Skeletal muscle tissue (tissue), 4 donors: ENCODE data around the gene KCNMB2. TPM values are rescaled to one million over a fixed set of nuclear protein-coding genes. Genes with fewer than 3 reads are reported as not detected.
"Not testable (repeated sequence)": the region's sequence is repeated elsewhere in the genome, so short reads cannot be mapped to it uniquely, and the experiment has no call there.

Source experiments
- H3K27ac ChIP-seq: one replicate; pipeline ENCODE4 v1.7.0; 2013; ENCODE audit warnings: mild to moderate bottlenecking, low read depth, low read length, inconsistent platforms
- H3K27me3 ChIP-seq, 3 donors: one replicate each; pipeline ENCODE4 v1.7.0; 2013; ENCODE audit warnings: low read length in 3 of 3; ENCODE audit not compliant: control insufficient read depth in 3 of 3, insufficient read depth in 3 of 3
- H3K36me3 ChIP-seq, 3 donors: one replicate each; pipeline ENCODE4 v1.7.0; 2013; ENCODE audit warnings: low read length in 3 of 3; ENCODE audit not compliant: control insufficient read depth in 3 of 3, insufficient read depth in 3 of 3
- H3K4me1 ChIP-seq, 3 donors: one replicate each; pipeline ENCODE4 v1.7.0; 2013; ENCODE audit warnings: low read length in 3 of 3, mild to moderate bottlenecking in 3 of 3; ENCODE audit not compliant: control insufficient read depth in 3 of 3, insufficient read depth in 3 of 3
- H3K4me3 ChIP-seq, 3 donors: one replicate each; pipeline ENCODE4 v1.7.0; 2013; ENCODE audit warnings: low read length in 3 of 3
- H3K9ac ChIP-seq, 3 donors: one replicate each; pipeline ENCODE4 v1.7.0; 2013; ENCODE audit warnings: low read length in 3 of 3, mild to moderate bottlenecking in 3 of 3, moderate library complexity in 2 of 3, low read depth in 1 of 3
- H3K9me3 ChIP-seq, 3 donors: one replicate each; pipeline ENCODE4 v1.7.0; 2013; ENCODE audit warnings: low read length in 3 of 3; ENCODE audit not compliant: control insufficient read depth in 3 of 3
- total RNA-seq: library from RNA; depleted of rRNA; stranded (reverse); fragments of >200 nt; gene quantifications from one replicate; pipeline ENCODE4 v1.2.3, GENCODE V29; 2014
- donor health status: Osteomylitis.

The KCNMB2 gene
- total RNA-seq, 1 donor from 2014 or later = 11.5 TPM

- no peaks in the 10 kb centered on the region for H3K36me3 ChIP-seq
- no peaks in the 10 kb centered on the region for H3K9me3 ChIP-seq
- H3K4me1 ChIP-seq = peaks cover 6 to 7% (median 6%) of the 10 kb centered on the region in 3 donors
- H3K27ac ChIP-seq = no peak overlapping the region
- H3K27me3 ChIP-seq = peaks cover 0 to 8% (median 4%) of the 10 kb centered on the region in 3 donors
- H3K9ac ChIP-seq = no peak overlapping the region
- H3K4me3 ChIP-seq = peak overlapping the region in 2 of 3 donors; percentile 40 to 45
Measured at GRCh38 chr3:178537122-178537705, 978 bp downstream of the KCNMB2 start.

DNA sequence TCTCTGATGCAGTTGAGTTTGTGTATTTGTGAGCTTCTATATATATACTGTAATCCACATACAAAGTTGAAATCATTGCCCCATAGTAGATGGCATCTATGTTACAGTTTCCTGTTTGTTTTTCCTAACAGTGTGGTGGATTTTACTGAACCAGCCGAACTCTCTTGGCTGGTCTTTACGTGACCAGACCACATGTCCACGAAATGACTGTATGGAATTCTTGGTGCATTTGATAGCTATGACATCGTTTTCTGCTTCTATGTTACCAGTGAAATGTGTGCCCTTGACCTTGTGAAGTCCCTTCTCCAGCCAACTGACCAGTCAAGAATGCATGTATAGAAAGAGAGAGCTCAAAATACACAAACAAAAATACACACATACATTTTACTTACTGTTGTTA, 1.8 kb downstream of the KCNMB2 start:
- no peak overlapping the region for H3K9ac ChIP-seq
- H3K27me3 ChIP-seq = peaks cover 0 to 8% (median 4%) of the 10 kb centered on the region in 3 donors
- H3K36me3 ChIP-seq = no peaks in the 10 kb centered on the region
- no peak overlapping the region for H3K4me3 ChIP-seq
- peaks cover 6 to 7% (median 6%) of the 10 kb centered on the region in 3 donors for H3K4me1 ChIP-seq
- no peaks in the 10 kb centered on the region for H3K9me3 ChIP-seq
- H3K27ac ChIP-seq = no peak overlapping the region

- no peak overlapping the region for H3K4me3 ChIP-seq
- H3K36me3 ChIP-seq = no peaks in the 10 kb centered on the region
- peaks cover 0 to 8% (median 4%) of the 10 kb centered on the region in 3 donors for H3K27me3 ChIP-seq
- H3K9ac ChIP-seq = no peak overlapping the region
- H3K4me1 ChIP-seq = peaks cover 6 to 7% (median 6%) of the 10 kb centered on the region in 3 donors
- no peaks in the 10 kb centered on the region for H3K9me3 ChIP-seq
- no peak overlapping the region for H3K27ac ChIP-seq
Measured at GRCh38 chr3:178540184-178540583, 3.9 kb downstream of the KCNMB2 start.

- Histone ChIP-seq H3K27ac (no peak overlapping the region), H3K36me3 (no peaks in the 10 kb centered on the region), H3K4me3 (no peak overlapping the region), H3K27me3 (no peaks in the 10 kb centered on the region), H3K4me1 (no peaks in the 10 kb centered on the region), H3K9me3 (no peaks in the 10 kb centered on the region), H3K9ac (no peak overlapping the region)
Measured at GRCh38 chr3:178545337-178545736, 9.1 kb downstream of the KCNMB2 start.

DNA sequence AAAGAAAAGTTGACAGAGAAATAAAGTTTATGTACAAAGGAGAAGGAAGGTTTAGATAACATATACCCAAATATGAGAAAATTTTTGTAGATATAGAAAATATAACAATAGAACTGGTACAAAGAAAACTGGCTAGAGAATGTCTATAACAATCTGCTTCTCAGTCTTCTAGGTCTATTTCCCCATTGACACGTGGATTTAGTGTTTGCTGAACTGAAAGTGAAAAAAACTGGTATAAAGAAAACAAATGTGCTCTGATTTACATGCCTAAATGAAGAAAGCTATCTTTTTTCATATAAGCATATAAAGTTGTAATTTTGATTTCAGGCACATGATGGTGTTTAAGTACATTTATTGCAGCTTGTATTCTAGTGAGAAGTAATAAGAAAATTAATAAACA, 9.8 kb downstream of the KCNMB2 start:
- H3K4me3 ChIP-seq = no peak overlapping the region
- H3K27ac ChIP-seq = no peak overlapping the region
- H3K4me1 ChIP-seq = no peaks in the 10 kb centered on the region

GRCh38 chr3:178549426-178549825, 13.2 kb downstream of the KCNMB2 start:
- not testable (repeated sequence) for H3K4me1 ChIP-seq, H3K36me3 ChIP-seq, H3K27me3 ChIP-seq, H3K9me3 ChIP-seq, H3K27ac ChIP-seq, H3K9ac ChIP-seq, H3K4me3 ChIP-seq

More for the DNA sequence above, 9.8 kb downstream of the KCNMB2 start:
- H3K27me3 ChIP-seq = no peaks in the 10 kb centered on the region
- H3K9me3 ChIP-seq = no peaks in the 10 kb centered on the region
- H3K36me3 ChIP-seq = no peaks in the 10 kb centered on the region
- no peak overlapping the region for H3K9ac ChIP-seq

DNA sequence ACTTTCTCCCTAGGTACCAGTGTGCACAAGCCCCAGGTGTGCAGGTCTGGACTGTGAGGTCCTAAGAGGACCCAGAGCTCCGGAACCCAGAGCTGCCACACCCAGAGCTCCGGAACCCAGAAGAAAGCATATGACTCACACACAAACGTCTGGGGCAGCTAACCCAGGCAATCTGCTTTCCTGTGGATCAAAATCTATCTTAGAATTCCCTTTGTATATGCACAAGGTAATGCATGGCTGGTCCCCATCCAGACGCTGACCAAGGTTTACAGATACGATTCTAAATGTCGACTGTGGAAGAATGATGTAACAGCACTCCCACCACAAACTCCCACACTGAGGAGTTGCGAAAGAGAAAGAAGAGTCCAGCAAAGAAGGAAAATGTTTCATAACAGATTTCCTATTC, 15.7 kb downstream of the KCNMB2 start:
- no peaks in the 10 kb centered on the region for H3K4me1 ChIP-seq
- H3K9ac ChIP-seq = no peak overlapping the region
- H3K9me3 ChIP-seq = no peaks in the 10 kb centered on the region
- H3K4me3 ChIP-seq = peak overlapping the region in 1 of 3 donors; percentile 19
- no peak overlapping the region for H3K27ac ChIP-seq
- no peaks in the 10 kb centered on the region for H3K27me3 ChIP-seq
- no peaks in the 10 kb centered on the region for H3K36me3 ChIP-seq

- no peak overlapping the region for H3K27ac ChIP-seq
- no peak overlapping the region for H3K4me3 ChIP-seq
- no peaks in the 10 kb centered on the region for H3K27me3 ChIP-seq
- no peaks in the 10 kb centered on the region for H3K36me3 ChIP-seq
- no peak overlapping the region for H3K9ac ChIP-seq
- no peaks in the 10 kb centered on the region for H3K9me3 ChIP-seq
- H3K4me1 ChIP-seq = peaks cover 0 to 4% (median 3%) of the 10 kb centered on the region in 3 donors
Measured at GRCh38 chr3:178558637-178559036, 22.4 kb downstream of the KCNMB2 start.

DNA sequence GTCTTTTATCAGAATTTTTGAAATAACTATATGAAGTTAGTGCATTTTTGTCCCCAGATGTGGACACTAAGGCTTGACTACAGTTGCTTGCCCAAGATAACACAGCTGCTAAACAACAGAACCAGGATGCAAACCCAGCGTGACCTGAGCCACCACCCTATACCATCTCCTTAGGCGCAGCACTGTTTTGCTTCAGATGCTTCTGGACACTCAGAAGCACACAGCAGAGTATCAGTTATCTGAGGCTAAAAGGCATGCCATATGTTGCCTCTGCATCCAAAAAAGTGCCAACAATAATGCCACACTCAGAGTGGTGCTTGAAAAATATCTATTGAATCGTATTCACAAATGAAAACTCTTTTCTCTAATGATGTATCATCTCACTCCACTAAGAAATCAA, 24.5 kb downstream of the KCNMB2 start:
- H3K9me3 ChIP-seq = no peaks in the 10 kb centered on the region
- H3K36me3 ChIP-seq = no peaks in the 10 kb centered on the region
- no peaks in the 10 kb centered on the region for H3K27me3 ChIP-seq
- no peak overlapping the region for H3K27ac ChIP-seq
- H3K4me3 ChIP-seq = no peak overlapping the region
- peaks cover 0 to 4% (median 3%) of the 10 kb centered on the region in 3 donors for H3K4me1 ChIP-seq
- H3K9ac ChIP-seq = no peak overlapping the region

DNA sequence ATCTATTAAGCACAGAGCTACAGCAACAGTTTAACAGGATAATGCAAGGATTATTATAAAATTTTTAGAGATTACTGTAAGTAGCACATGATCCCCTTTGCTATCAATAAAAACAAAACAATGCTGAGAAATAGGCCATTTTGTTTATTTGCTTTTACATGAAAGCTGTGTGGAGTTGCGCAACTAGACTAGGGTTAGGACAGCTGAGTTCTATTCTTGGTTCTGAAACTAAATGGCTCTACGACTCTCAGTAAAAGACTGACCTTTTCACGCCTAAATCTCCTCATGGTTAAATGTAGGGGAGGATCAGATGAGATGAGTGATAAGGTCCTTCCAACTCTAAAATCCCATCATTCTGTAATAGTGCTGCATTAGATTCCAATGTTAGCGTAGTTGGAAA, 25.0 kb downstream of the KCNMB2 start:
- H3K4me3 ChIP-seq = no peak overlapping the region
- H3K27ac ChIP-seq = no peak overlapping the region
- peaks cover 0 to 4% (median 3%) of the 10 kb centered on the region in 3 donors for H3K4me1 ChIP-seq
- no peaks in the 10 kb centered on the region for H3K27me3 ChIP-seq
- no peaks in the 10 kb centered on the region for H3K36me3 ChIP-seq
- H3K9ac ChIP-seq = no peak overlapping the region
- H3K9me3 ChIP-seq = no peaks in the 10 kb centered on the region
